Fibroblast of skin of left quadriceps (primary cell): ENCODE data around the gene MAP7D2.

Experiments
- DNase-seq, 2 experiments: peaks; one replicate each; pipeline ENCODE4 v3.0.0-alpha.2; 2013; ENCODE audit warnings: low read depth in 2 of 2

MAP7D2 gene

GRCh38 chrX:19968276-19968675 is 148.4 kb downstream of the MAP7D2 start:
- DNase-seq, result no peak

GRCh38 chrX:19966056-19966455 is 150.7 kb downstream of the MAP7D2 start:
- no peak for DNase-seq

GRCh38 chrX:19964017-19964710 is 152.5 kb downstream of the MAP7D2 start:
- no peak for DNase-seq

GRCh38 chrX:19960913-19961312 is 155.8 kb downstream of the MAP7D2 start:
- no peak for DNase-seq

- DNase-seq, result no peak
These were observed 157.9 kb downstream of the MAP7D2 start for GRCh38 chrX:19958552-19959486.

GRCh38 chrX:19956923-19957322 is 159.8 kb downstream of the MAP7D2 start:
- no peak for DNase-seq
